Panc1 (cell line): Measurements from ENCODE around the gene FEV.

Source experiments
- CTCF ChIP-seq: fragments of 450-650 bp; IDR thresholded peaks from 2 replicates; pipeline ENCODE4 v1.5.1; 2017; ENCODE audit warnings: mild to moderate bottlenecking
- SIN3A ChIP-seq: IDR thresholded peaks from 2 replicates; pipeline ENCODE4 v1.6.1; 2012; ENCODE audit warnings: low read depth, mild to moderate bottlenecking, low read length, moderate library complexity, borderline replicate concordance; ENCODE audit not compliant: insufficient read depth
- TCF7L2 ChIP-seq: IDR thresholded peaks from 2 replicates; pipeline ENCODE4 v1.6.1; 2011; ENCODE audit warnings: mild to moderate bottlenecking, low read depth, low read length, inconsistent platforms

- no peak for TF ChIP-seq SIN3A
- no peak for TF ChIP-seq CTCF
- no peak for TF ChIP-seq TCF7L2
These were observed 12.7 kb upstream of the FEV start for GRCh38 chr2:218997731-218998130.
